ENCODE data around the gene DLL4.

Gene DLL4

DNA sequence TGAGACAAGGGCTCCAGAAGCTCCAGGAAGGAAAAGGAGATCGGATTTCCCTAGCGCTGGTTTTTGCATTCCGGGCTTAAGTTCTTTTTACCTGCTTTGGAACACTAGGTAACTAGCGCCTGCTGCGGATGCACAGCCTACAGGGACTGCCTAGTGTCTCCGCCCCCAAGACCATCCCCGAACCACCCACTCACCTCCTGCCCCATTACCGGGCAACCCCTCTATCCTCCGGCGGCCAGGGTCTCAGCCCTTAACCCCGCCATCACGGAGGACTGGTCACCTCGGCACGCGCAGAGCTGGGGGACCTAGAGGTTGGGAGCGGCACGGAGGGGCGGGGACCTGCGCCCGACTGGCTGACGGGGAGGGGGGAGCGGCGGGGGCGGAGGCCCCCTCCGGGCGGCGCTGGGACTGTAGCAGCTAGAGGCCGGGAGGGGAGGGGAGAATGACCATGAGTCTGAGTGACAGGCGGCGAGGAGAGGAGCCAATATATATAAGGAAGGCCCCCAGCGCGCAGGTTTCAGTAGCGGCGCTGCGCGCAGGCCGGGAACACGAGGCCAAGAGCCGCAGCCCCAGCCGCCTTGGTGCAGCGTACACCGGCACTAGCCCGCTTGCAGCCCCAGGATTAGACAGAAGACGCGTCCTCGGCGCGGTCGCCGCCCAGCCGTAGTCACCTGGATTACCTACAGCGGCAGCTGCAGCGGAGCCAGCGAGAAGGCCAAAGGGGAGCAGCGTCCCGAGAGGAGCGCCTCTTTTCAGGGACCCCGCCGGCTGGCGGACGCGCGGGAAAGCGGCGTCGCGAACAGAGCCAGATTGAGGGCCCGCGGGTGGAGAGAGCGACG, at the start of gene DLL4:
Gene DLL4, plus strand, starts transcription at position 520 of the 839 bp plus-strand sequence. CDS start 329 bp downstream, outside the sequence.
- peak; percentile 77 for DNase-seq (ENCODE audit: insufficient read length, low spot score)
- no peak for FAIRE-seq

DNA sequence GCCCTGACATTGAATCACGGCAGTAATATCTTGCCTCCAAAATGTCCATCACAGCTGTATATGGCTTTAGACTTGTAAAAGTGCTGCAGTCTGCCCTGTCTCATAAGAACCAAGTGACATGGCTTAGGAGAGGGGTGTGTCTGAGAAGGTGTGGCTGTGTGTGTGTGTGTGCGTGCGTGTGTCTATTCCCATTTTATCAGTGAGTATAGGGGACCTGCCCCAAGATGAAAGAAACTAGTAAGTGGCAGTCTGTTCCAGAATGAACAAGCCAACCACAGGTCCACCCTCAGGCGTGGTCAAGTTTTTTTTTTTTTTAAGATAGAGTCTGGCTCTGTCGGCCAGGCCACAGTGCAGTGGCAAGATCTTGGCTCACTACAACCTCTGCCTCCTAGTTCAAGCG, 49.5 kb upstream of the DLL4 start:
- FAIRE-seq (no peak), DNase-seq (ENCODE audit: insufficient read length, low spot score) (no peak)

GRCh38 chr15:40881351-40881750, 47.8 kb upstream of the DLL4 start:
- DNase-seq (ENCODE audit: insufficient read length, low spot score) (no peak), FAIRE-seq (no peak)

DNA sequence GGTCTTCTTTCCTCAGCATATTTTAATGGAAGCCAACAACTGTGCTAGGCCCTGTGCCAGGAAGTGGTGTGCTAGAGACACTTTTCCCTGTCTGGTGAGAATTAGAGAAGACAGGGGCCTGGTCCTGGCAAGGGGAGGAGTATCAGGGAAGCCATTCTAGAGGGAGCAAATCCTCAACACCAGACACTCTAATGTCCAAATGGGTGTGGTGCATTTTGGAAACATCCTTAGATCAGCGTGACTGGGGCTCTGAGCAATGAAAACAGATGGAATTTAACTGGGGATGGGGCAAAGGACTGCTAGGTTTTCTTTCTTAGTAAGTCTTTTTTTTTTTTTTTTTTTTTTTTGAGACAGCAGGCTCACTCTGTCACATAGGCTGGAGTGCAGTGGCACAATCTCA, 42.6 kb upstream of the DLL4 start:
- DNase-seq (ENCODE audit: insufficient read length, low spot score): no peak
- FAIRE-seq: no peak

DNA sequence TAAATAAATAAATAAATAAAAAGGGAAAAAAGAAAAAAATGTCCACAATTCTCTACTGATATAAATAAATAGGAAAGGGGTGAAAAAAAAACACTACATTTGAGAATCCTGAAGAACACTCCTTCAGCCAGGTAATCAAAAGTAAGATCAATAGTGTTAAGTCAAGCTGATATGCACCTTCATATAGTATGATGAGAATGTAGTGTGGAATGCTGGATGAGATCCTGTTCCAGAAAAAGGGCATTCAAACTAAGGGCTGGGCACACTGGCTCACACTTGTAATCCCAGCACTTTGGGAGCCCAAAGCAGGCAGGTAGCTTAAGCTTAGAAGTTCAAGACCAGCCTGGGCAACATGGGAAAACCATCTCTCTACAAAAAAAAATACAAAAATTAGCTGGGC, 40.0 kb upstream of the DLL4 start:
- FAIRE-seq: no peak
- DNase-seq (ENCODE audit: insufficient read length, low spot score): no peak

DNA sequence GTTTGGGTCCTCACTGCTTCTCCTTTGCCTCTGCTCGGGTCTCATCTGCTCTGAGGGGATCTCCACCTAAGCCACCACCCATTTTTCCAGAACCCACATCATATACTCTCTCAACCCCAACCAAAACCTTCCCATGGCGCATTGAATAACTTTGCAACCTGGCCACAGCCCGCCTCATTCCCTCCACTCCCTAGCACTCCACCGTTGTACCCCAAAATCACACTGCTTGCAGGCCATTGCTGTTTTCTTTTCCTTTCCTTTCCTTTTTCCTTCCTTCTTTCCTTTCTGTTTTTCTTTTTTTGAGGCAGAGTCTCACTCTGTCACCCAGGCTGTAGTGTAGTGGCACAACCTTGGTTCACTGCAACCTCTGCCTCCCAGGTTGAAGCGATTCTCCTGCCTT, 38.0 kb upstream of the DLL4 start:
- DNase-seq (ENCODE audit: insufficient read length, low spot score) (no peak), FAIRE-seq (no peak)

- FAIRE-seq: no peak
Observed at GRCh38 chr15:40891810-40892446, 37.2 kb upstream of the DLL4 start.

DNA sequence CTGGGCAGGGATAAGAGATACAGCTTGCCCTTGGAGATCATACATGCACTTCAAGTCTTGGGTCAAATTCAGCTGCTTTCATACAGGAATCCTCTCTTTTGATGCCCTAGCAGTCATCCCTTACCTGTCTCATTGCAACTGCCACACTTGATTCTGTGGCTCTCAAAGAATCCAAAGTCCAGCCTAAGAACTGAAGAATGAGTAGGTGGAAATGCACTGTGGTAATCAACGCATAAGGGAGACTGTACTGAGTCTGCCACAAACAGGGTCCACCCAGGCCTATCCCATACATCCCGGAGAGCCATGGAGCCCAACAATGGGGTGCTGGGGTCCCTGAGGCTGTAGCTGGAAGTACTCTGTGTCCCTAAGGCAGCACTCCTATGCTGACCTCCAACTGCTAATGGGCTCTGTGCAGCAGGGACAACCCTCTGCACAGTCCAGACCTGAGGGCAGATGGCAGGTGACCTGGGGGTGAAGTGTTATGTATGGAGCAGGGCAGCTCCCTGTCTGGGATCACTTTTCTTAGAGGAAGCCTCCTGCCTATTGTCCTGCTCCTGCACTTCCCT, 36.6 kb upstream of the DLL4 start:
- no peak for DNase-seq (ENCODE audit: insufficient read length, low spot score)
- FAIRE-seq: no peak

More at GRCh38 chr15:40891810-40892446, 37.2 kb upstream of the DLL4 start:
- peak; percentile 43 for DNase-seq (ENCODE audit: insufficient read length, low spot score)

GRCh38 chr15:40893019-40893670, 36.0 kb upstream of the DLL4 start:
- FAIRE-seq: no peak
- DNase-seq (ENCODE audit: insufficient read length, low spot score): no peak

GRCh38 chr15:40893733-40894680, 35.1 kb upstream of the DLL4 start, which contains the start of gene VPS18:
Gene VPS18, plus strand, starts transcription at chr15:40894450. Its CDS starts 319 bp downstream, at chr15:40894769.
- peak; percentile 88 for FAIRE-seq
- peak; percentile 89 for DNase-seq (ENCODE audit: insufficient read length, low spot score)

DNA sequence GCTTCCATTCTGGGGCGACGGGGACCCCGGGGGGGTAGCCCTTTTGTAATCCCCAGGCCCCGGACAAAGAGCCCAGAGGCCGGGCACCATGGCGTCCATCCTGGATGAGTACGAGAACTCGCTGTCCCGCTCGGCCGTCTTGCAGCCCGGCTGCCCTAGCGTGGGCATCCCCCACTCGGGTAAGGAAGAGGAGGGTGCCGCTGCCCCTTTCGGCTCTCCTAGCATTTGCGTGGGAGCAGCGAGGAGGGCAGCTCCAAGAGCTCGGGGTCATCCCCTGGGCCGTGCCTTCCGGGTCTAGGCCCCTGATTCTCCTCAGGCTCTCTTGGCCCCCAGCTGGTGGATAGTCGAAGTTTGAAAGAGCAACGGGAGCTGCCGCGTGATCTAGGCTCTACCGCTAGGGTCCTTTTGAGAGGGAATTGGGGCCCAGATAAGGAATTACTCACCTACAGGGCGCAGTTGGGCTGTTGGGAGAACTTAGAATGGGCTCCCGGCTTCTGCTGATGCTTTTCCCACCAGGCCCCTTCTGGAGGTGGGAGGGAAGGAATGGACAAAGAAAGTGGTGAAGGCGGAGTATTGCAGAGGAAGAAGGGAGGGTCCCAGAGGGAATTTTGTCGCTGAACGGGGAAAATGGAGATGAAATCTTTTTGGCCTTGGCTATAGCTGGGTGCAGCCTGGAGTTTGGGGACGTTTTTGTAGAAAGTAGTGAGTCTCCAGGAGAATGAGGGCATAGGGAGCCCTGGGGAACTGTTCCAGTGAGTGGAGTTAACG, 34.3 kb upstream of the DLL4 start:
- no peak for FAIRE-seq
- DNase-seq (ENCODE audit: insufficient read length, low spot score): peak; percentile 53

- no peak for FAIRE-seq
Observed at GRCh38 chr15:40899536-40900207, 29.5 kb upstream of the DLL4 start.

GRCh38 chr15:40900256-40901052, 28.7 kb upstream of the DLL4 start:
- DNase-seq (ENCODE audit: insufficient read length, low spot score) (no peak), FAIRE-seq (no peak)

More at GRCh38 chr15:40899536-40900207, 29.5 kb upstream of the DLL4 start:
- no peak for DNase-seq (ENCODE audit: insufficient read length, low spot score)

DNA sequence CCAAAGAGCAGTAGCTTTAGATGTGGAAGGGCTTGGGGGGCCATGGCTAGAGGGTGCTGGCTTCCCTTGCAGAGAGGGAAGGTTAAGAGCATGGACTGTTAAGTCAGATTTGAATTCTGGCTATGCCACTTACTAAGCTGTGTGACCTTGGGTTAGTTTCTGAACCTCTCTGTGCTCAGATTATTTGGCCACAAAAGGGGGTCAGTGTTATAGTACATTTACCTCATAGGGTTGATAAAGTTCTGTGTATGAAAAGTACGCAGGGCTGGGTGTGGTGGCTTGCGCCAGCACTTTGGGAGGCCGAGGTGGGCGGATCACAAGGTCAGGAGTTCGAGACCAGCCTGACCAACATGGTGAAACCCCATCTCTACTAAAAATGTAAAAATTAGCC, 28.1 kb upstream of the DLL4 start:
- DNase-seq (ENCODE audit: insufficient read length, low spot score): no peak
- FAIRE-seq: no peak

DNA sequence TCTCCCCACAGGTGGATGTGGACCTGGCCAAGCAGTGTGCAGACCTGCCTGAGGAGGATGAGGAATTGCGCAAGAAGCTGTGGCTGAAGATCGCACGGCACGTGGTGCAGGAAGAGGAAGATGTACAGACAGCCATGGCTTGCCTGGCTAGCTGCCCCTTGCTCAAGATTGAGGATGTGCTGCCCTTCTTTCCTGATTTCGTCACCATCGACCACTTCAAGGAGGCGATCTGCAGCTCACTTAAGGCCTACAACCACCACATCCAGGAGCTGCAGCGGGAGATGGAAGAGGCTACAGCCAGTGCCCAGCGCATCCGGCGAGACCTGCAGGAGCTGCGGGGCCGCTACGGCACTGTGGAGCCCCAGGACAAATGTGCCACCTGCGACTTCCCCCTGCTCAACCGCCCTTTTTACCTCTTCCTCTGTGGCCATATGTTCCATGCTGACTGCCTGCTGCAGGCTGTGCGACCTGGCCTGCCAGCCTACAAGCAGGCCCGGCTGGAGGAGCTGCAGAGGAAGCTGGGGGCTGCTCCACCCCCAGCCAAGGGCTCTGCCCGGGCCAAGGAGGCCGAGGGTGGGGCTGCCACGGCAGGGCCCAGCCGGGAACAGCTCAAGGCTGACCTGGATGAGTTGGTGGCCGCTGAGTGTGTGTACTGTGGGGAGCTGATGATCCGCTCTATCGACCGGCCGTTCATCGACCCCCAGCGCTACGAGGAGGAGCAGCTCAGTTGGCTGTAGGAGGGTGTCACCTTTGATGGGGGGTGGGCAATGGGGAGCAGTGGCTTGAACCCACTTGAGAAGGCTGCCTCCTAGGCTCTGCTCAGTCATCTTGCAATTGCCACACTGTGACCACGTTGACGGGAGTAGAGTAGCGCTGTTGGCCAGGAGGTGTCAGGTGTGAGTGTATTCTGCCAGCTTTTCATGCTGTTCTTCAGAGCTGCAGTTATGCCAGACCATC, 26.3 kb upstream of the DLL4 start:
- DNase-seq (ENCODE audit: insufficient read length, low spot score): no peak
- no peak for FAIRE-seq

- FAIRE-seq (no peak), DNase-seq (ENCODE audit: insufficient read length, low spot score) (no peak)
Observed at GRCh38 chr15:40904552-40905201, 24.5 kb upstream of the DLL4 start.

Measured in HTR-8/SVneo (cell line).